ENCODE measurements around the gene CEP112. TPM values are rescaled to one million over a fixed set of nuclear protein-coding genes. Genes with fewer than 3 reads are reported as not detected.

CEP112 gene
- total and polyA plus RNA-seq, 4 donors = 5.9 to 32.9 (median 18.8) TPM

GRCh38 chr17:66032082-66032712 lies 159.7 kb downstream of the CEP112 start:
- DNase-seq = no peak
- ATAC-seq (ENCODE audit: insufficient read depth, low FRiP score) = no peak
- H3K27ac ChIP-seq (ENCODE audit: low read depth in 1 of 2, low read length in 1 of 2) = no peak overlapping the region
- no peak overlapping the region for H3K4me3 ChIP-seq
- 88 to 89% methylated on average over 2 of the region's 2 CpGs for WGBS, 2 donors
- H3K9me3 ChIP-seq (ENCODE audit: control insufficient read depth in 4 of 4, insufficient read depth in 3 of 4, low read length in 3 of 4) = no peaks in the 10 kb centered on the region
- H3K4me1 ChIP-seq (ENCODE audit: control insufficient read depth in 5 of 5, insufficient read depth in 5 of 5, low read length in 5 of 5) = no peaks in the 10 kb centered on the region
- no peak overlapping the region for H3K9ac ChIP-seq (ENCODE audit: insufficient read depth in 1 of 2, low read length in 2 of 2)
- no peak for TF ChIP-seq CTCF (IDR thresholded peaks at IDR 0.05; ENCODE audit: control extremely low read depth, extremely low read depth)
- peaks cover 0 to 3% (median 0%) of the 10 kb centered on the region in 4 donors for H3K36me3 ChIP-seq (ENCODE audit: control insufficient read depth in 4 of 4, insufficient read depth in 4 of 4, low read length in 4 of 4)
- no peaks in the 10 kb centered on the region for H3K27me3 ChIP-seq (ENCODE audit: control insufficient read depth in 3 of 3, insufficient read depth in 3 of 3, low read length in 2 of 3)

- no peak overlapping the region for H3K9ac ChIP-seq (ENCODE audit: insufficient read depth in 1 of 2, low read length in 2 of 2)
- TF ChIP-seq CTCF (IDR thresholded peaks at IDR 0.05; ENCODE audit: control extremely low read depth, extremely low read depth) = no peak
- H3K4me1 ChIP-seq (ENCODE audit: control insufficient read depth in 5 of 5, insufficient read depth in 5 of 5, low read length in 5 of 5) = peaks cover 0 to 2% (median 0%) of the 10 kb centered on the region in 5 donors
- H3K27me3 ChIP-seq (ENCODE audit: control insufficient read depth in 3 of 3, insufficient read depth in 3 of 3, low read length in 2 of 3) = no peaks in the 10 kb centered on the region
- DNase-seq = no peak
- no peak overlapping the region for H3K4me3 ChIP-seq
- H3K27ac ChIP-seq (ENCODE audit: low read depth in 1 of 2, low read length in 1 of 2) = no peak overlapping the region
- peaks cover 0 to 14% (median 8%) of the 10 kb centered on the region in 4 donors for H3K36me3 ChIP-seq (ENCODE audit: control insufficient read depth in 4 of 4, insufficient read depth in 4 of 4, low read length in 4 of 4)
- peaks cover 0 to 21% (median 6%) of the 10 kb centered on the region in 4 donors for H3K9me3 ChIP-seq (ENCODE audit: control insufficient read depth in 4 of 4, insufficient read depth in 3 of 4, low read length in 3 of 4)
- ATAC-seq (ENCODE audit: insufficient read depth, low FRiP score) = no peak
Measured at GRCh38 chr17:66025551-66025950, 166.4 kb downstream of the CEP112 start.

- Histone ChIP-seq H3K9me3 (ENCODE audit: control insufficient read depth in 4 of 4, insufficient read depth in 3 of 4, low read length in 3 of 4) (peaks cover 0 to 21% (median 6%) of the 10 kb centered on the region in 4 donors), H3K27me3 (ENCODE audit: control insufficient read depth in 3 of 3, insufficient read depth in 3 of 3, low read length in 2 of 3) (no peaks in the 10 kb centered on the region), H3K36me3 (ENCODE audit: control insufficient read depth in 4 of 4, insufficient read depth in 4 of 4, low read length in 4 of 4) (peaks cover 0 to 14% (median 6%) of the 10 kb centered on the region in 4 donors), H3K4me3 (no peak overlapping the region), H3K4me1 (ENCODE audit: control insufficient read depth in 5 of 5, insufficient read depth in 5 of 5, low read length in 5 of 5) (peaks cover 0 to 3% (median 0%) of the 10 kb centered on the region in 5 donors), H3K9ac (ENCODE audit: insufficient read depth in 1 of 2, low read length in 2 of 2) (no peak overlapping the region), H3K27ac (ENCODE audit: low read depth in 1 of 2, low read length in 1 of 2) (no peak overlapping the region)
- DNase-seq (no peak), ATAC-seq (ENCODE audit: insufficient read depth, low FRiP score) (no peak)
- 62% methylated on average over 3 of the region's 3 CpGs for WGBS, 2 donors
- TF ChIP-seq CTCF (IDR thresholded peaks at IDR 0.05; ENCODE audit: control extremely low read depth, extremely low read depth) = no peak
Measured at GRCh38 chr17:66021757-66022156, 170.2 kb downstream of the CEP112 start.

DNA sequence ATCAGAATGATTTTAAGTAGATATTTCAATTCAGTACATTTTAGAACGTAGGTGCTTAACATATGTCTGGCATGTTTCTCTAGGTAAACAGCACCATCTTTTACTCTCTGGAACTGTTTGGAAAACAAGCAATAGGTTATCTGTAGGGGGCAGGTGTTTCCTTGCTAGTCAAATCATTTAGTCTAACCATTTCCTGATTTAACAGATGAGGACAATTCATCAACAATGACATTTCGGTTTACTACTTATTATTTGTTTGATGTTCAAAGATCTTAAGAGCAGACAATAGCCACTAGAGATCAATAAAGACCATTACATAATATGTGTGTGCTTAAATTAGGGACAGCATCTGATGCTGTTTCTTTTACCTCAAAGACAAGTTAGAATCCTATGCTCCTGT lies 173.1 kb downstream of the CEP112 start:
- peak in 1 of 3 donors; percentile 7 for DNase-seq
- H3K9me3 ChIP-seq (ENCODE audit: control insufficient read depth in 4 of 4, insufficient read depth in 3 of 4, low read length in 3 of 4) = peaks cover 0 to 11% (median 5%) of the 10 kb centered on the region in 4 donors
- peaks cover 0 to 13% (median 2%) of the 10 kb centered on the region in 4 donors for H3K36me3 ChIP-seq (ENCODE audit: control insufficient read depth in 4 of 4, insufficient read depth in 4 of 4, low read length in 4 of 4)
- TF ChIP-seq CTCF (IDR thresholded peaks at IDR 0.05; ENCODE audit: control extremely low read depth, extremely low read depth) = no peak
- H3K4me1 ChIP-seq (ENCODE audit: control insufficient read depth in 5 of 5, insufficient read depth in 5 of 5, low read length in 5 of 5) = peaks cover 0 to 3% (median 0%) of the 10 kb centered on the region in 5 donors
- no peak for ATAC-seq (ENCODE audit: insufficient read depth, low FRiP score)
- no peak overlapping the region for H3K9ac ChIP-seq (ENCODE audit: insufficient read depth in 1 of 2, low read length in 2 of 2)
- H3K4me3 ChIP-seq = no peak overlapping the region
- H3K27ac ChIP-seq (ENCODE audit: low read depth in 1 of 2, low read length in 1 of 2) = no peak overlapping the region
- 34 to 36% methylated on average over 2 of the region's 2 CpGs for WGBS, 2 donors
- no peaks in the 10 kb centered on the region for H3K27me3 ChIP-seq (ENCODE audit: control insufficient read depth in 3 of 3, insufficient read depth in 3 of 3, low read length in 2 of 3)

Data from lung (tissue), 12 donors.